Neural progenitor cell (in vitro differentiated cells): ENCODE data around the gene NCKAP5.

Source experiments
- EZH2 ChIP-seq: fragments of 200-600 bp; sonication (generic); IDR thresholded peaks from 2 replicates; pipeline ENCODE4 v1.6.1; 2017; ENCODE audit warnings: antibody characterized with exemption, mild to moderate bottlenecking, moderate library complexity
- EZH2phosphoT487 ChIP-seq: fragments of 200-600 bp; sonication (generic); IDR thresholded peaks from 2 replicates; pipeline ENCODE4 v1.6.1; 2017; ENCODE audit warnings: antibody characterized with exemption
- TF ChIP-seq, protein P1 (sequence below): fragments of 200-600 bp; sonication (generic); IDR thresholded peaks from 2 replicates; pipeline ENCODE4 v1.5.1; 2017; ENCODE audit warnings: antibody characterized with exemption, mild to moderate bottlenecking

GRCh38 chr2:133461484-133461883, 106.8 kb downstream of the NCKAP5 start:
- TF ChIP-seq, protein P1, sequence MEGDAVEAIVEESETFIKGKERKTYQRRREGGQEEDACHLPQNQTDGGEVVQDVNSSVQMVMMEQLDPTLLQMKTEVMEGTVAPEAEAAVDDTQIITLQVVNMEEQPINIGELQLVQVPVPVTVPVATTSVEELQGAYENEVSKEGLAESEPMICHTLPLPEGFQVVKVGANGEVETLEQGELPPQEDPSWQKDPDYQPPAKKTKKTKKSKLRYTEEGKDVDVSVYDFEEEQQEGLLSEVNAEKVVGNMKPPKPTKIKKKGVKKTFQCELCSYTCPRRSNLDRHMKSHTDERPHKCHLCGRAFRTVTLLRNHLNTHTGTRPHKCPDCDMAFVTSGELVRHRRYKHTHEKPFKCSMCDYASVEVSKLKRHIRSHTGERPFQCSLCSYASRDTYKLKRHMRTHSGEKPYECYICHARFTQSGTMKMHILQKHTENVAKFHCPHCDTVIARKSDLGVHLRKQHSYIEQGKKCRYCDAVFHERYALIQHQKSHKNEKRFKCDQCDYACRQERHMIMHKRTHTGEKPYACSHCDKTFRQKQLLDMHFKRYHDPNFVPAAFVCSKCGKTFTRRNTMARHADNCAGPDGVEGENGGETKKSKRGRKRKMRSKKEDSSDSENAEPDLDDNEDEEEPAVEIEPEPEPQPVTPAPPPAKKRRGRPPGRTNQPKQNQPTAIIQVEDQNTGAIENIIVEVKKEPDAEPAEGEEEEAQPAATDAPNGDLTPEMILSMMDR = no peak
- no peak for TF ChIP-seq EZH2
- TF ChIP-seq EZH2phosphoT487 = no peak
